ENCODE results near the gene HMGXB3.
"Not testable (repeated sequence)": the region's sequence is repeated elsewhere in the genome, so short reads cannot be mapped to it uniquely, and the experiment has no call there.

Gene HMGXB3

GRCh38 chr5:150026682-150027172 is 26.2 kb downstream of the HMGXB3 start:
- no peaks in the 10 kb centered on the region for H3K27me3 Mint-ChIP-seq (ENCODE audit: low read depth)
- H3K9me3 Mint-ChIP-seq: no peaks in the 10 kb centered on the region
- no peak overlapping the region for H3K27ac Mint-ChIP-seq
- no peak for TF ChIP-seq CTCF (IDR thresholded peaks at IDR 0.05; ENCODE audit: unreplicated experiment in 3 of 3)
- peaks cover 9% of the 10 kb centered on the region for H3K4me1 Mint-ChIP-seq
- H3K4me3 Mint-ChIP-seq: no peak overlapping the region
- H3K36me3 Mint-ChIP-seq (ENCODE audit: low read depth): peaks cover 64% of the 10 kb centered on the region

- not testable (repeated sequence) for H3K27ac Mint-ChIP-seq; H3K9me3 Mint-ChIP-seq; H3K4me3 Mint-ChIP-seq; H3K27me3 Mint-ChIP-seq (ENCODE audit: low read depth); H3K4me1 Mint-ChIP-seq
- H3K36me3 Mint-ChIP-seq (ENCODE audit: low read depth): peaks cover 61% of the 10 kb centered on the region
Observed at GRCh38 chr5:150028047-150028446, 27.5 kb downstream of the HMGXB3 start.

- Mint-ChIP-seq H3K9me3 (no peaks in the 10 kb centered on the region), H3K4me1 (peaks cover 2% of the 10 kb centered on the region), H3K36me3 (ENCODE audit: low read depth) (peaks cover 69% of the 10 kb centered on the region), H3K27me3 (ENCODE audit: low read depth) (no peaks in the 10 kb centered on the region), H3K27ac (no peak overlapping the region), H3K4me3 (no peak overlapping the region)
- no peak for TF ChIP-seq CTCF (IDR thresholded peaks at IDR 0.05; ENCODE audit: unreplicated experiment in 3 of 3)
Observed at GRCh38 chr5:150033334-150033733, 32.8 kb downstream of the HMGXB3 start.

- no peaks in the 10 kb centered on the region for H3K9me3 Mint-ChIP-seq
Observed at GRCh38 chr5:150034662-150035061, 34.1 kb downstream of the HMGXB3 start.

GRCh38 chr5:150035139-150035895 is 34.8 kb downstream of the HMGXB3 start:
- no peaks in the 10 kb centered on the region for H3K9me3 Mint-ChIP-seq
- H3K27ac Mint-ChIP-seq: no peak overlapping the region
- H3K27me3 Mint-ChIP-seq (ENCODE audit: low read depth): no peaks in the 10 kb centered on the region
- H3K36me3 Mint-ChIP-seq (ENCODE audit: low read depth): peaks cover 69% of the 10 kb centered on the region
- no peak for TF ChIP-seq CTCF (IDR thresholded peaks at IDR 0.05; ENCODE audit: unreplicated experiment in 3 of 3)
- peaks cover 6% of the 10 kb centered on the region for H3K4me1 Mint-ChIP-seq
- H3K4me3 Mint-ChIP-seq: no peak overlapping the region

More at GRCh38 chr5:150034662-150035061, 34.1 kb downstream of the HMGXB3 start:
- Mint-ChIP-seq H3K27me3 (ENCODE audit: low read depth) (no peaks in the 10 kb centered on the region), H3K4me1 (peaks cover 6% of the 10 kb centered on the region), H3K4me3 (no peak overlapping the region), H3K27ac (no peak overlapping the region), H3K36me3 (ENCODE audit: low read depth) (peaks cover 67% of the 10 kb centered on the region)
- no peak for TF ChIP-seq CTCF (IDR thresholded peaks at IDR 0.05; ENCODE audit: unreplicated experiment in 3 of 3)

GRCh38 chr5:150036513-150036912 is 36.0 kb downstream of the HMGXB3 start:
- Mint-ChIP-seq H3K27me3 (ENCODE audit: low read depth) (no peaks in the 10 kb centered on the region), H3K27ac (no peak overlapping the region), H3K9me3 (no peaks in the 10 kb centered on the region), H3K36me3 (ENCODE audit: low read depth) (peaks cover 72% of the 10 kb centered on the region), H3K4me3 (no peak overlapping the region), H3K4me1 (peaks cover 6% of the 10 kb centered on the region)
- TF ChIP-seq CTCF (IDR thresholded peaks at IDR 0.05; ENCODE audit: unreplicated experiment in 3 of 3): no peak
